Upper lobe of left lung (tissue), 4 donors: ENCODE measurements around the gene OLFM4.

Experiments
- EP300 ChIP-seq, 4 donors: sonication (generic); formaldehyde crosslinking; IDR thresholded peaks; one replicate each; pipeline ENCODE4 v1.5.1; 2017; ENCODE audit warnings: antibody characterized with exemption in 4 of 4, control low read depth in 2 of 4
- POLR2A ChIP-seq, 4 donors: fragments of 450-650 bp; IDR thresholded peaks; one replicate each; pipeline ENCODE4 v1.5.1; 2016 to 2017; ENCODE audit warnings: antibody characterized with exemption in 4 of 4, mild to moderate bottlenecking in 2 of 4
- POLR2AphosphoS5 ChIP-seq, 2 donors: sonication (generic); formaldehyde crosslinking; IDR thresholded peaks; one replicate each; pipeline ENCODE4 v1.5.1; 2017; ENCODE audit warnings: antibody characterized with exemption in 2 of 2
- TF ChIP-seq, protein P1 (sequence below), 6 experiments: fragments of 450-650 bp in 4 of 6; fragments of 200-600 bp in 2 of 6; sonication (generic) in 2 of 6; IDR thresholded peaks; one replicate each; pipeline ENCODE4 v1.5.1; 2016 to 2019; ENCODE audit warnings: antibody characterized with exemption in 6 of 6

DNA sequence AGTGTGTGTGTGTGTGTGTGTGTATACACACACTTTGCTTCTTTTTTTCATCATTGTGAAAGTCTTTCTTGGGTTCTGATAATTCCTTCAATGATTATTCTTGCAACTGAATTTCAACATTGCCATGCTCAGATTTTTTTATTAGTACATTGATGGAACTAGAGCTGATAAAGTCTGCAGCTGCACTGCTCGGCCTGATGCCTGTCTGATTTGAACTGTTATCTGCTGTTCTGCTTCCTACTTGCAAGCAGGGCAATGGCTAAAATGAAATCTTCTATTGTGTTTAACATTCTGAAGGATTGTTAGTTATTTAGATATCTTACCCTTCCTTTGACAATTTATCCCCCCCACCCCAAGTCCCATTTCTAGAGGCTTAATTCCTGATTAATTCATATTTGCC, 61.3 kb downstream of the OLFM4 start:
- TF ChIP-seq, protein P1, sequence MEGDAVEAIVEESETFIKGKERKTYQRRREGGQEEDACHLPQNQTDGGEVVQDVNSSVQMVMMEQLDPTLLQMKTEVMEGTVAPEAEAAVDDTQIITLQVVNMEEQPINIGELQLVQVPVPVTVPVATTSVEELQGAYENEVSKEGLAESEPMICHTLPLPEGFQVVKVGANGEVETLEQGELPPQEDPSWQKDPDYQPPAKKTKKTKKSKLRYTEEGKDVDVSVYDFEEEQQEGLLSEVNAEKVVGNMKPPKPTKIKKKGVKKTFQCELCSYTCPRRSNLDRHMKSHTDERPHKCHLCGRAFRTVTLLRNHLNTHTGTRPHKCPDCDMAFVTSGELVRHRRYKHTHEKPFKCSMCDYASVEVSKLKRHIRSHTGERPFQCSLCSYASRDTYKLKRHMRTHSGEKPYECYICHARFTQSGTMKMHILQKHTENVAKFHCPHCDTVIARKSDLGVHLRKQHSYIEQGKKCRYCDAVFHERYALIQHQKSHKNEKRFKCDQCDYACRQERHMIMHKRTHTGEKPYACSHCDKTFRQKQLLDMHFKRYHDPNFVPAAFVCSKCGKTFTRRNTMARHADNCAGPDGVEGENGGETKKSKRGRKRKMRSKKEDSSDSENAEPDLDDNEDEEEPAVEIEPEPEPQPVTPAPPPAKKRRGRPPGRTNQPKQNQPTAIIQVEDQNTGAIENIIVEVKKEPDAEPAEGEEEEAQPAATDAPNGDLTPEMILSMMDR (IDR thresholded peaks at IDR 0.05), result no peak
- TF ChIP-seq POLR2A (IDR thresholded peaks at IDR 0.05), result no peak
- no peak for TF ChIP-seq EP300 (IDR thresholded peaks at IDR 0.05)
- TF ChIP-seq POLR2AphosphoS5 (IDR thresholded peaks at IDR 0.05), result no peak
